NCI-H226 (cell line): Measurements from ENCODE around the gene CLC.
"Not testable (repeated sequence)": the region's sequence is repeated elsewhere in the genome, so short reads cannot be mapped to it uniquely, and the experiment has no call there.

Source experiments
- DNase-seq: peaks from one replicate; pipeline ENCODE4 v3.0.0-alpha.2; 2015

CLC gene

GRCh38 chr19:39737891-39738290, at the start of gene CLC:
TSS of gene CLC (minus strand) at chr19:39738029. CDS start at chr19:39737952, 77 bp downstream.
- DNase-seq, result no peak

GRCh38 chr19:39780894-39781293, 43.1 kb upstream of the CLC start:
- DNase-seq, result no peak

GRCh38 chr19:39778763-39779162, 40.9 kb upstream of the CLC start, which contains the start of gene LEUTX:
TSS of gene LEUTX (plus strand) at chr19:39778854. CDS start at chr19:39778921, 67 bp downstream.
- DNase-seq, result no peak

- no peak for DNase-seq
These were observed 31.0 kb upstream of the CLC start for GRCh38 chr19:39768786-39769185.

GRCh38 chr19:39768334-39768733, 30.5 kb upstream of the CLC start:
- no peak for DNase-seq

- peak; percentile 7 for DNase-seq
These were observed 27.6 kb upstream of the CLC start for GRCh38 chr19:39765091-39766076.

GRCh38 chr19:39761851-39762250, 24.0 kb upstream of the CLC start:
- not testable (repeated sequence) for DNase-seq

- no peak for DNase-seq
These were observed 21.8 kb upstream of the CLC start for GRCh38 chr19:39759457-39760184.

GRCh38 chr19:39754971-39755370, 17.1 kb upstream of the CLC start:
- DNase-seq, result no peak

- no peak for DNase-seq
These were observed 16.7 kb upstream of the CLC start for GRCh38 chr19:39754544-39754943.

GRCh38 chr19:39752795-39753194, 15.0 kb upstream of the CLC start:
- no peak for DNase-seq

GRCh38 chr19:39752390-39752789, 14.6 kb upstream of the CLC start:
- DNase-seq, result no peak

GRCh38 chr19:39749981-39750380, 12.2 kb upstream of the CLC start:
- no peak for DNase-seq

- no peak for DNase-seq
These were observed 9.2 kb upstream of the CLC start for GRCh38 chr19:39746836-39747529.

- DNase-seq, result no peak
These were observed 7.8 kb upstream of the CLC start for GRCh38 chr19:39745643-39746042.

GRCh38 chr19:39740395-39740794, 2.6 kb upstream of the CLC start:
- no peak for DNase-seq

GRCh38 chr19:39738814-39739213, 985 bp upstream of the CLC start:
- no peak for DNase-seq

GRCh38 chr19:39737351-39737750, 478 bp downstream of the CLC start:
- no peak for DNase-seq

- DNase-seq, result no peak
These were observed 1.7 kb downstream of the CLC start for GRCh38 chr19:39736088-39736487.

GRCh38 chr19:39735688-39736087, 2.1 kb downstream of the CLC start:
- no peak for DNase-seq

GRCh38 chr19:39733841-39734240, 4.0 kb downstream of the CLC start:
- no peak for DNase-seq

GRCh38 chr19:39731685-39732084, 6.1 kb downstream of the CLC start:
- DNase-seq, result no peak

- DNase-seq, result no peak
These were observed 8.2 kb downstream of the CLC start for GRCh38 chr19:39729594-39729993.
